Measurements from ENCODE around the gene SERINC1. TPM values are rescaled to one million over a fixed set of nuclear protein-coding genes. Genes with fewer than 3 reads are reported as not detected.

The SERINC1 gene
- total RNA-seq, 1 experiment from 2014 or later, result 131 TPM

GRCh38 chr6:122452509-122452908 lies 19.1 kb downstream of the SERINC1 start:
- no peak overlapping the region for H3K27ac ChIP-seq (ENCODE audit: low read length)
- no TSS peak for BruUV-seq (replicated peaks)
- H3K4me3 ChIP-seq (ENCODE audit: low read depth in 2 of 2, low read length in 2 of 2), result no peak overlapping the region
- no peaks in the 10 kb centered on the region for H3K27me3 ChIP-seq (ENCODE audit: control insufficient read depth, insufficient read depth, low read length)
- intact Hi-C loops (cut with micrococcal nuclease; ENCODE audit: unreplicated experiment) (no loop called here), in situ Hi-C loops (cut with HindIII; ENCODE audit: low pct_unique_long_range_greater_than_20kb, low sequenced_read_pairs) (no loop called here)
- H3K4me1 ChIP-seq (ENCODE audit: control insufficient read depth, insufficient read depth, low read length), result no peaks in the 10 kb centered on the region
- H3K36me3 ChIP-seq (ENCODE audit: control insufficient read depth, insufficient read depth, low read length), result peaks cover 49% of the 10 kb centered on the region
- no peaks in the 10 kb centered on the region for H3K9me3 ChIP-seq (ENCODE audit: control insufficient read depth, insufficient read depth, low read depth, low read length)
- ATAC-seq (no peak), DNase-seq (ENCODE audit: low read depth, low spot score) (no peak)
- CTCF ChIA-PET, result no interaction called here
- no peak for TF ChIP-seq POLR2AphosphoS5 (IDR thresholded peaks at IDR 0.05; ENCODE audit: low read depth, low read length)
- no peak for TF ChIP-seq REST (IDR thresholded peaks at IDR 0.05; ENCODE audit: insufficient read depth in 1 of 2, low read depth in 2 of 2, low read length in 1 of 2)
- no peak for TF ChIP-seq SIN3A (IDR thresholded peaks at IDR 0.05; ENCODE audit: borderline replicate concordance, insufficient read depth, low read depth, low read length)
- TF ChIP-seq CTCF (IDR thresholded peaks at IDR 0.05), result no peak
- no peak for TF ChIP-seq TCF7L2 (IDR thresholded peaks at IDR 0.05; ENCODE audit: low read depth, low read length)
- POLR2A ChIA-PET, result no interaction called here

- peaks cover 66% of the 10 kb centered on the region for H3K36me3 ChIP-seq (ENCODE audit: control insufficient read depth, insufficient read depth, low read length)
- no TSS peak for BruUV-seq (replicated peaks)
Measured at GRCh38 chr6:122449069-122449468, 22.5 kb downstream of the SERINC1 start.

More at GRCh38 chr6:122449069-122449468, 22.5 kb downstream of the SERINC1 start:
- ChIA-PET CTCF (no interaction called here), POLR2A (no interaction called here)
- Histone ChIP-seq H3K4me1 (ENCODE audit: control insufficient read depth, insufficient read depth, low read length) (no peaks in the 10 kb centered on the region), H3K9me3 (ENCODE audit: control insufficient read depth, insufficient read depth, low read depth, low read length) (no peaks in the 10 kb centered on the region), H3K27me3 (ENCODE audit: control insufficient read depth, insufficient read depth, low read length) (no peaks in the 10 kb centered on the region), H3K4me3 (ENCODE audit: low read depth in 2 of 2, low read length in 2 of 2) (no peak overlapping the region), H3K27ac (ENCODE audit: low read length) (no peak overlapping the region)
- TF ChIP-seq SIN3A (IDR thresholded peaks at IDR 0.05; ENCODE audit: borderline replicate concordance, insufficient read depth, low read depth, low read length), result no peak
- no peak for TF ChIP-seq CTCF (IDR thresholded peaks at IDR 0.05)
- no peak for TF ChIP-seq REST (IDR thresholded peaks at IDR 0.05; ENCODE audit: insufficient read depth in 1 of 2, low read depth in 2 of 2, low read length in 1 of 2)
- TF ChIP-seq TCF7L2 (IDR thresholded peaks at IDR 0.05; ENCODE audit: low read depth, low read length), result no peak
- no peak for TF ChIP-seq POLR2AphosphoS5 (IDR thresholded peaks at IDR 0.05; ENCODE audit: low read depth, low read length)
- in situ Hi-C loops (cut with HindIII; ENCODE audit: low pct_unique_long_range_greater_than_20kb, low sequenced_read_pairs), result no loop called here
- intact Hi-C loops (cut with micrococcal nuclease; ENCODE audit: unreplicated experiment), result no loop called here
- ATAC-seq (no peak), DNase-seq (ENCODE audit: low read depth, low spot score) (no peak)

Data from Panc1 (cell line).